HG03457 (cell line): ENCODE measurements around the gene BTBD2.

Source experiments
- ATAC-seq: cut with Tn5 transposase; IDR thresholded peaks from one replicate; pipeline ENCODE4 v1.9.1; 2021; ENCODE audit warnings: moderate number of reproducible peaks; ENCODE audit not compliant: unreplicated experiment

BTBD2 gene

GRCh38 chr19:1968279-1969175 lies 47.0 kb downstream of the BTBD2 start:
- no peak for ATAC-seq

- no peak for ATAC-seq
Measured at GRCh38 chr19:1967087-1967608, 48.4 kb downstream of the BTBD2 start.

- ATAC-seq, result no peak
Measured at GRCh38 chr19:1962674-1963073, 52.8 kb downstream of the BTBD2 start.

- ATAC-seq, result no peak
Measured at GRCh38 chr19:1961000-1961883, 54.3 kb downstream of the BTBD2 start.

- ATAC-seq, result no peak
Measured at GRCh38 chr19:1959928-1960589, 55.5 kb downstream of the BTBD2 start.

- no peak for ATAC-seq
Measured at GRCh38 chr19:1957562-1958248, 57.8 kb downstream of the BTBD2 start.

GRCh38 chr19:1956868-1957492 lies 58.5 kb downstream of the BTBD2 start:
- no peak for ATAC-seq

- ATAC-seq, result no peak
Measured at GRCh38 chr19:1956122-1956494, 59.4 kb downstream of the BTBD2 start.

GRCh38 chr19:1955171-1956121 lies 60.1 kb downstream of the BTBD2 start:
- ATAC-seq, result no peak

- no peak for ATAC-seq
Measured at GRCh38 chr19:1954532-1954933, 61.0 kb downstream of the BTBD2 start.

GRCh38 chr19:1953441-1954094 lies 61.9 kb downstream of the BTBD2 start:
- no peak for ATAC-seq

- no peak for ATAC-seq
Measured at GRCh38 chr19:1953037-1953436, 62.5 kb downstream of the BTBD2 start.

GRCh38 chr19:1952635-1953034 lies 62.9 kb downstream of the BTBD2 start:
- ATAC-seq, result no peak

- ATAC-seq, result no peak
Measured at GRCh38 chr19:1950640-1951039, 64.9 kb downstream of the BTBD2 start.

GRCh38 chr19:1949304-1950101 lies 66.0 kb downstream of the BTBD2 start:
- no peak for ATAC-seq

GRCh38 chr19:1947651-1948209 lies 67.8 kb downstream of the BTBD2 start:
- no peak for ATAC-seq

GRCh38 chr19:1945899-1946298 lies 69.6 kb downstream of the BTBD2 start:
- no peak for ATAC-seq
